Non-pigmented ciliary epithelial cell (primary cell): Measurements from ENCODE around the gene CRAT.

Experiments
- DNase-seq: peaks from one replicate; pipeline ENCODE4 v3.0.0-alpha.2; 2010; ENCODE audit warnings: low read depth

The CRAT gene

DNA sequence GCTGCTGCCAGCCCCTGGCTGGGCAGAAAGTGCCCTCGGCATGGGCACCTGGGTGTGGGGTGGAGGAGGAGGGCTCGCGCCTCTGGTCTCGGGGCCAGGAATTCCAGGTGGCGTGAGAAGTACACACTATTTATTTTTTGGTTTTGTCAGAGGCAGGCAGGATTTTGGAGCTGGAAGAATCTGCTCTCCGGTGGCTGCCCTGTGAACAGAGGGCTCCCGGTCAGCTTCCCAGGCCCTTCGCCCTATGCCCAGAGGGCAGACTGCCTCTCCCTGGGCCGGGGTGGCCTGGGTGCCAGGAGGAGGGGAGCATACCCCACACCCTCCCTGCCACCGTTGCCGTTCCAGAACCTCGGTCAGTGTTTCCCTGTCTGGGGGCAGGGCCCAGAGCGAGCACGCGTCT is 21.3 kb downstream of the CRAT start:
- no peak for DNase-seq

DNA sequence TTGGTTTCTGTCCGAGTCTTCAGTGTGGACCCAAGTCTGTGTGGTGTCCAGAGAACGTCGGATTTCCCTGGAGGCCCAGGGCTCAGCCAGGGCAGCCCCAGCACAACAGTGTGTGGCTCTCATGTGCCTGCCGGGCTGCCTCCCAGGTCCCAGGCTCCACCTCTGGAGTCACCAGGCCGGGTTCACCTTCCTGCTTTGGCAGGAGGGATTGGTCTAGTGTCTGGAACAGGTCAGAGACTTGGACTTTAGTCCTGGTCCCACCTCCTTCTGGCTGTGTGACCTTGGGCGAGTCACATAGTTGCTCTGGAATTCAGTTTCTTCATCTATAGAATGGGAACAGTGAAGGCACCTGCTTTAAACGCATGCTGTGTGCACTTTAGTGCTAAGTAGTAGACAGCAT is 26.5 kb downstream of the CRAT start:
- DNase-seq, result no peak

DNA sequence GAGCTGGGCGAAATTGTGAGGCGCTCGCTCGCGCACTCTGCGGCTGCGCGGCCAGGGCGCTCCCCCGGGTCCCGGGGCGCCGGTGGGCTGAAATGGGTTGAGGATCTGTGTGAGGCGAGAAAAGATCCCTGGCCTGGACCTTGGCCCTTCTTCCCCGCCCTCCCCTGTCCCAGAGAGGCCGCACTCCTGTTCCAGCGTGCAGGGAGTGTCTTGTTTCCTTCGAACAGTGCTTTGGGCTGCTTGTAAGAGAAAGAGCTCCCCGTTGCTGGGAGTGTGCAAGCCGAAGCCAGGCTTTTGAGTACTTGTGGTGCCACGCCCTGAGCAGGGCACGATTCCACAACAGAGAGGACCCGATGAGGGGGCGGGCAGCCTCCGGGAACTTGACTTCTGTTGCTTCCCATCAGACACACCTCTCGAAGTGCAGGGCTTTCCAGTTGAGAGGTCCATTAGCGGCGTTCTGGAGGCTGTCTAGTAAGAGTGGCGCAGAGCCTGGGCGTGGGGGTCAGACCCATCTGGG is 29.1 kb downstream of the CRAT start:
- no peak for DNase-seq

DNA sequence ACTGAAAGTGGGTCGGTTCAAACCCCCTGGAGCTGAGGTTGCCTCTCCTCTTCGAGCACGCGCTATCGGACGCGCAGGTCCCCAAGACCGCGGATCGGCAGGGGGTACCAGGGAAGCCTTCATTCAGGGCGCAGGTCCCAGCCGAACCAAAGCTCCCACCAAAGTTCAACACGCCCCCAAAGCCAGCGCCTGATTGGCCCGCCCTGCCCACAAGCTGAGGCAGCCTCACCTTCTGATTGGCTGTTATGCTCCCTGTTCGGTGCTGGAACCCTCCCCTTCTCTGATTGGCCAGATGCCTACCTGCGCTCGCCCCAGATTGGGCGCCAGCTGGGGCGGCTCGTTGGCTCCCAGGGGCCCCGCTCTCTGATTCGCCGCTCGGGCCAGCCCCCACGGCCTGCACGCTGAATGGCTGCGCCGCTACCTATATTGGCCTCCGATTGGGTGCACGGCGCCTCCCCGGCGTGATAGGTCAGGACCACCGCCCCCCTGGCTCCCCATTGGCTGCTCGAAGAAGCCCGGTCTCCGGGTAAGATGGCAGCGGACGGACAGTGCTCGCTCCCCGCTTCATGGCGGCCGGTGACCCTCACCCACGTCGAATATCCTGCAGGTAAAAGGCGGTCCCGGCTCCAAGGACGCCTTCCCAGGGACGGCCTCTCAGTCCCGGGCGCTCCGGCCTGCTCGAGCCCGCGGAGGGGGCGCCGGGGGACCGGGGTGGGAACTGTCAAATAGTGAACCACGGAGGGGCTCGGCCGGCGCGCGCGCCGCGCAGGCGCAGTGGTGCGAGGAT is 29.8 kb downstream of the CRAT start, which contains the start of gene DOLPP1:
Gene DOLPP1 (plus strand): TSS at position 511 of the 787 bp plus-strand sequence. CDS start 21 bp downstream, at position 532.
- DNase-seq, result peak; percentile 97

DNA sequence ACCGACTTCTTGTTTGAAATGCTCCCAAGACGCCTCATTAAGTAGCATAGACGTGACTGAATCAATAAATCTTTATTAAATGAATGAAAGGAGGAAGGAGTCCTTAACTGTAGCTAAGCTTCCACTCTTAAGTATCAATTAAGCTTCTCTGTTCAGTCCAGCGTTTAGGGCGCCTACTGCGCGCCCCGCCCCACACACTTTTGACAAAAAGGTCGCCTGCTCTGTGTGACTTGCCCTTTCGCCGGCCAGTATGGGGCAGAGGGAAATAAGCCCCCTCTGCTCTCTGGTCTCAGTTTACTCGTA is 30.3 kb downstream of the CRAT start:
- no peak for DNase-seq

DNA sequence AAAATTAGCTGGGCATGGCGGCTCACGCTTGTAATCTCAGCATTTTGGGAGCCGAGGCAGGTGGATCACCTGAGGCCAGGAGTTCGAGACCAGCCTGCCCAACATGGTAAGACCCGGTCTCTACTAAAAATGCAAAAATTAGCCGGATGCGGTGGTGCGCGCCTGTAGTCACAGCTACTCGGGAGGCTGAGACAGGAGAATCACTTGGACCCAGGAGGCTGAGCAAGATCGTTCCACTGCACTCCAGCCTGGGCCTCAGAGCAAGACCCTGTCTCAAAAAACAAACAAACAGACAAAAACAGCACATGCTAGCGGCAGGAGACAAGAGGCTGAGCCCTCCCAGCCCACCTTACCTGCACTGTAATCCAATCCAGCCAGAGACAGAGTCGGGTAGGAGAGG is 30.8 kb downstream of the CRAT start:
- no peak for DNase-seq

DNA sequence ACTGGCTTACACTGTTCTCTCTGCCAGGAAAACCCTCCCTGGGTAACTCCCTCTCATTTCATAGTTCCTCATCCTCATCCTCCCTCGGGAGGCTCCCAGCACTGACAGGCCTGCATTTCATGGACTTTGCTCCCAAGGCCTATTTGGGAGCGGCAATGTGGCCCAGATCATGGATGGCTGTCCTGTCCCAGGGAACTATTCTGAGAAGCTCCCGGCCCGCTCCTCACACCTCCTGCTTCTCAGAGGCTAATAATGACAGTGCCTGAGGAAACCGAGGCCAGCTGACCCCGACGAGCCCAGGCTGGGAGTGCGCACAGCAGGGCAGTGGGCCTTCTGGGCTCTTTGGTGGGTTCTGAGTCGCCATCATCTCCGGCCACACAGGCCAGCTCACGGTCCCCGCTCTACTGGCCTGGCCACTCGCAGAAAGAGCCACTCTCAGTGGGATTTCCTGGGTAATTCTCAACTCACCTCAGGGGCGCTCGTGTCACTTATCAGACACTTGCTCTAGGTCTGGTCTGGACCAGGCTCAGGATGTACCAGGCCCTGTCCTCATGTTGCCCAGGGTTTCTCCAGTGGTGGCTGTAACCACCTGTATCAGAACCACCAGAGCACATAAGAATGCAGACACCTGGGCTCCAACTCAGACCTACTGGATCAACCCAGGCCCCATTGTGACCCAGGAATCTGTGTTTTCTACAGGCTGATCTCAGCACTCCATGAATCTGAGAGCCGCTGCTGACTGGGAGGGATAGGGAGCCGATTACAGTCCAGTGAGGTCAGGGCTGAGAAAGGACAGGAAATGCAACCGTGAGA is 31.7 kb downstream of the CRAT start:
- no peak for DNase-seq

DNA sequence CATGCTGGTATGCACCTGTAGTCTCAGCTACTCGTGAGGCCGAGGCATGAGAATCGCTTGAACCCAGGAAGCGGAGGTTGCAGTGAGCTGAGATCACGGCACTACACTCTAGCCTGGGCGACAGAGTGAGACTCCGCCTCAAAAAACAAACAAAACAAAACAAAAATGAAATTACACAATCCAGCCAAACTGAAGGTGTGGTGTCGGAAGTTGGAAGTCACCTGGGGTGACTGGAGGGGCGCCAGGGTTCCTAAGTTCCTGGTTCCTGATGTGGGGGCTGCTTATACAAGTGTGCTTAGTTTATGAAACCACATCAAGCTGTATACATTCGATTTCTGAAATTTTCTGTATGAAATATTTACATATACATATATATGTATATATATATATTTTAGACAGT is 33.4 kb downstream of the CRAT start:
- DNase-seq, result no peak

DNA sequence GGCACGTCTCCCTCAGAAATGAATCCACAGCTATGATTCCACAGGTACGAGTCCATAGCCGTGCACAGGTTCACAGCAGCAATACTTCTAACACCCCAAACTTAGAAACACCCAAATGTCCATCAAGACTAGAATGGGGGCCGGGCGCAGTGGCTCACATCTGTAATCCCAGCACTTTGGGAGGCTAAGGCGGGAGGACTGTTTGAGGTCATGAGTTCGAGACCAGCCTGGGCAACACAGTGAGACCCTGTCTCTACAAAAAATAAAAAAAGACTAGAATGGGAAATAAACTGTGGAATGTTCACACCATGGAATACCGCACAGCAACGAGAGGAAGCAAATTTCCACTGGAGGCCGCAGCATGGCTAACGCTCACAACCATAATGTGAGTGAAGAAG is 34.0 kb downstream of the CRAT start:
- DNase-seq, result no peak

DNA sequence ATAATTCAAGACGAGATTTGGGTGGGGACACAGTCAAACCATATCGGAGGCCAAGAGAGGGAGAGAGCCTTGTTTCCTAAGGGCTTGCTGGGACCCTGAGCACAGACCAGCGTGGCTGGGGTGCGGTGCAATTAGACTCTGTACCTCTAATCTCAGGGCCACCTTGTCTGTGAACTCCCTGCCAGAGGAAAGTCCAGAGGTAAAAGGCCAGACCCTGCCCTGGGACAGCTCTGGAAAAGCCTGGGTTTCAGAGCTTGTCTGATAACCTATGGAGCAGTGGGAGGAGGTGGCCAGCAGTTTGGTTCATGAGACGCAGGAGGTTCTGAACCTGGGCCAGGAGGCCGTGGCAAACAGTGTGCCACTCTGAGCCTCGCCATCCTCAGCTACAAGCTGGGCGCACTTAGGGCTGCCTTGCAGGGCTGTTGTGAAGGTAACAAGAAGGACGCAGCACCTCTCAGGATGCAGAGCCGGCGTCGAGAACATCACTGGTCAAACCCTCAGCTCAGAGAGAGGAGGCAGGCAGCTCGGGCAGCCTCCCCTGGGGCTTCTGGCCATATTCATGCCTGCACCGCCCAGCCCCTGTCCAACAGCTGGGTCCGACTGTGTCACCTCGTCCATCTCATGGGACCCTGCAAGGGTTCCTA is 34.5 kb downstream of the CRAT start:
- no peak for DNase-seq

DNA sequence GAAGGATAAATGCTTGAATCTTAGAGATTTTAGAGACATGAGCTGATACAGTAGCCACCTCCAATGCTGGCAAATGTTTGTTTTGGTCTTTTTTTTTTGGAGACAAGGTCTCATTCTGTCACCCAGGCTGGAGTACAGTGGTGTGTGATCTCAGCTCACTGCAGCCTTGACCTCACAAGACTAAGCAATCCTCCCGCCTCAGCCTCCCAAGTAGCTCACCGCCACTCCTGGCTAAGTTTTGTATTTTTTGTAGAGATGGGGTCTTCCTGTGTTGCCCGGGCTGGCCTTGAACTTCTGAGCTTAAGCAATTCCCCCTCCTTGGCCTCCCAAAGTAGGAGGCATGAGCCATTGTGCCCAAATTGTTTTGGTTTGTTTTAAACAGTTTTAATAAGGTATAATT is 36.5 kb downstream of the CRAT start:
- no peak for DNase-seq

DNA sequence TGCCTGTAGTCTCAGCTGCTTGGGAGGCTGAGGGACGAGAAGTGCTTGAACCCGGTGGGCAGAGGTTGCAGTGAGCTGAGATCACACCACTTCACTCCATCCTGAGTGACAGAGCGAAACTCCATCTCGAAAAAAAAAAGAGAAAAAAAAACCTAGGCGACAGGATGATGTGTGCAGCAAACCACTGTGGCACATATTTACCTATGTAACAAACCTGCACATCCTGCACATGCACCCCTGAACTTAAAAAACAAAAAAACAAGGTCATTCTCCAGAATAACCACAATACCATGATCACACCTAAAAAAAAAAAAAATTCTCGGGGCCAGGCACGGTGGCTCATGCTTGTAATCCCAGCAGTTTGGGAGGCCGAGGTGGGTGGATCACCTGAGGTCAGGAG is 37.2 kb downstream of the CRAT start:
- no peak for DNase-seq

DNA sequence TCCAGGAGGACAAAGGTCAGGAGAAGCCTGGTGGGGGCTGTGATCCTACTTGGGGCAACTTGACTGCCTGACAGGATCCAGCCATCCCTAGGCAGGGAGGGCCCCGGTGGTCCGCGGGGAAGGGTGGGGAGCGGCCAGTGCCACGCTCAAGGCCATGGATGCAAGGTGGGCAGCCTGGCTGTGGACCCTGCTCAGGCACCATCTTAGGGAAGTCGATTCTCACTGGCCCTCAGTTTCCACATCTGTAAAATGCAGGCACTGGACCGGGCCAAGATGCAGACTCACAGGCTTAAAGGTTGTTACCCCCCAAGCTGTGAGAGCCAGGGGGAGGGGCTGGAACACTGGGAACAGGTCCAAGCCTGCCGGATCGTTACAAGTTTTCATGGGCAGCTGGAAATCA is 38.4 kb downstream of the CRAT start:
- DNase-seq, result no peak

DNA sequence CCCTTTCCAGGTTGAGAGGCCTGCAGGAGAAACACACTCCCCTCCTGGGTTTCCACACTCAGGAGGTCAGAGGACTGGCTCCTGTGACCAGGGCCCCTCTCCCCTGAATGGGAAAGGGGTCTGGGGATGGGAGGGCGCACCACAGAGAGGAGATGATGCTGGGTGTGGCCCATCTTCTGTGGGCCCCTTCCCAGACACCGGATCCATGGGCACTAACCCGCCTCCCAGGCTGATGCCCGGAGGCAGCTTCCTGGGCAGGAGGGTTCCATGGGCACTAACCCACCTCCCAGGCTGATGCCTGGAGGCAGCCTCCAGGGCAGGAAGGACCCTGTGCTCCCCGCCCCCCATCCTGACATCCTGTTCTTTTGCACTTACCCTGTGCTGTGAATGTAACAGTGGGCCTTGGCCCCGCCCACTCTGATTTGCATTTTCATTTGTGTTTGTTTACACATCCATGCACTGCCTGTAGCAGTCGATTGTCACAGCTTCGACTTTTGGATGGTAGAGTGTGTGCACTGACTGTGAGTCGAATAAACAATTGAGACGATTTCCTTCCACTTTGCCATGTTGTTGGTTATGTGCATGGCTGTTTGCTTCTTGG is 39.0 kb downstream of the CRAT start:
- no peak for DNase-seq

DNA sequence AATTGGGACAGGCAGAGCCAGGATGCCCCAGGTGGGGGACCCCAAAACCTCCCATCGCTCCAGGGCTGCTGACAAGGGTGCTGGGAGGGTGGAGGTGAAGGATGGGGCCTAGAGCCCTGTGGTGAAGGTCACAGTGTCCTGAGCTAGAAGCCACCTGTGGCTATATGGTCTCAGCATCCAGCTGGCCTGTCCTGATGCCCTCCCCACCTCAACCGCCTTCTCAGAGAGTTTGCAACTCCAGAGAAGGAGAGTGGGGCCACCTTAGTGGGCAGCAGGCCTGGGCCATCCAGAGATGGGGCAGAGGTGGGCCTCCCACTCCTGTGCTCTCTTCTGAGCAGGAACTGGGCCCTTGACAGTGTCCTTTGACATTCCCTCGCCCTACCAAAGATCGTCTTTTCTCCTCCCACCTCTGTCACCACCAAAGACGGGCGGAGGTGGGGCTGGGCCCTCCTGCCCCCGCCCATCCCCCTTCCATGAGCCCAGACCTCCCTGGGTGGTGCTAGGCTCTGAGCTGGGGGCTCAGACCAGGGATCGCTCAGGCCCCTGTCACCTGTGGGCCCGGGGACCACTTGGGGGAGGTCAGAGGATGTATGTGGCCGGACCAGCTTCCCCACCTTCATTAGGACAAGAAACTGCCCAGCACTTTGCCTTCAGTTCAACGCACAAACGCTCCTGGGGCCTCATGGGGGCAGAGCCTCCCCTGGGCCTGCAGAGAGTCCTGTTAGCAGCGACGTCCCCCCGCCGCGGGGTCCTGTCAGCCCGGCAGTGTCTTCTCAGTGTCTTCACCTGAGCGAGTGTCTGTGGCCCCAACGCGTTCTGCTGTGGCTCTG is 39.7 kb downstream of the CRAT start:
- DNase-seq, result no peak

DNA sequence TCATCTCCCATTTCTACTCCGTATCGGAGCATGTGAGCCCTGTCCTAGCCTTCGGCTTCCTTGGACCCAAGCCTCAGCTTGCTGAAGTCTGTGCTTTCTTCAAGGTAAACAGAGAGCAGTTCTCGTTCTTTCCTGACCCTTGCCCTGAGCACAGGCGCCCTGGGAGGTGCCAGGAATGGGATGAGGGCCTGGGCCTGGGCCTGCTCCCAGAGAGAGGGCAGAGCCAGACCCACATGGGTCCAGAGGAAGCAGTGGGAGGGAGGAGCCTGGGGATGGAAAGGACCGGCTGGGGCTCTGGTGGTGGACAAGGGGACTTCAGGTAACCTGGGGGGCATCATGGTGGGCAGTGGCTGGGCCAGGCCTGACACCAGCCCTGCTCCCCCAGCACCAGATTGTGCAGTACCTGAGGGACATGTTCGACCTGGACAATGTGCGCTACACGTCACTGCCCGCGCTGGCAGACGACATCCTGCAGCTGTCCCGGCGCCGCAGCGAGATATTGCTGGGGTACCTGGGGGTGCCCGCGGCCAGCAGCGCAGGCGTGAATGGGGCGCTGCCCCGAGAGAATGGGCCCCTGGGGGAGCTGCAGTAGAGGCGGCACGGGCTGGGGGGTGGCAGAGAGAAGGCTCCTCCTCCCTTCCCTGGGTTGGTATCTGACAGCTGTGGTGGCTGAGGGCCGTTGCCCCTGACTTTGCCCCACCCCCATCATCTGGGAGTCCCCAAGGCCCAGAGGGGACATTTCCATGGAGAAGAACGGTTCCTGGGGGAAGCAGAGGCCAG is 40.5 kb downstream of the CRAT start:
- no peak for DNase-seq

DNA sequence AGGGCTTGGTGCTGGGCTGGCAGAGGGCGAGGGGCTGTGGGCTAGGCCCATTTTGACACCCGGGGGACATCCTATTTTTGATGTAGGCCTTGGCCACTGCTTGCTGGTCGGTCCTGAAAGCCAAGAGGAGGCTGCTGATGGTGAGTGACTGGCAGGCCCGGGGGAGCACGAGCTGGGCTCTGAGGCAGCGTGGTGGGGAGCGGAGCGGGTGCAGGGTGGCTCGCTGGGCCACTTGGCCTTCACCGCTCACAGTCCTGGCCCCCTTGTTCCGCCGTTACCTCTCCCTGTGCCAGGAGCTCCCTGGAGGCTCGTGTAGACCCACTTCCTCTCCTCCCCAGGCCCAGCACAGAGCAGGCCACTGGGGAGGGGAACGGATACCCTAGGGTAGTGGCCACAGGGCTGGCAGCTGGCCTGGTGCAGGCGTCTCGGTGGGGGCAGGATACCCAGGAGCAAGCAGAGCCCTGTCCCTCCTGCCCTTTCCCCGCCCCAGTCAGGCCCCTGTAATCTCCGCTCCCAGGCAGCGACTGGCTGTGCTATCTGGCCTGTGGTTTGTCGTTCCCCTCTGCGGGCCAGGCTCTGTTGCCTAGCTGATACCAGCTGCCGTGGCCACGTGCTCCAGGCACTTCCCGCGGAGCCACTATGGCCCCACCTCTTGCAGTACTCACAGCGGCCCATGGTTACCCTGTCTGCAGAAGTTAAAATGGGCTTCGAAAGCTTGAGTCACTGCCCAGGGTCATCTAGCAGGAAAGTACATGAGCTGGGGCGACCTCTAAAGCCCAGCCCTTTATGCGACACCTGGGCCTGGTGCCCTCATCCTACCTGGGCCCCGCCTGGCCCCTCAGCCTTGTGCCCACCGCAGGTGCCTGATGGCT is 41.4 kb downstream of the CRAT start:
- DNase-seq, result no peak

DNA sequence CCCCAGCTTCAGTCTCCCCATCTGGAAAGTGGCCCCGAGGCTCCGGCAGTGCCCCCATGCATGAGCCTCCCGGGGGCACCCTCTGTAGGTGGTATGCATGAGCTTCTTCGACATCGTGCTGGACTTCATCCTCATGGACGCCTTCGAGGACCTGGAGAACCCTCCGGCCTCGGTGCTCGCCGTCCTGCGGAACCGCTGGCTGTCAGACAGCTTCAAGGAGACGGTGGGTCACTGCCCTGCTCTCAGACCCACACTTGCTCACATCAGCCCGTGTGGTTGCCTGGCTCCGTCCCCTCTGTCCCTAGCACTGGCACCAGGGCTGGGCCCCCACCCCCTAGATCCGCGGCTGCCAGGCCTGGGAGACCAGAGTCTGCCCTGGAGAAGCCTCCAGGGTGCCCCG is 42.5 kb downstream of the CRAT start:
- DNase-seq, result no peak

DNA sequence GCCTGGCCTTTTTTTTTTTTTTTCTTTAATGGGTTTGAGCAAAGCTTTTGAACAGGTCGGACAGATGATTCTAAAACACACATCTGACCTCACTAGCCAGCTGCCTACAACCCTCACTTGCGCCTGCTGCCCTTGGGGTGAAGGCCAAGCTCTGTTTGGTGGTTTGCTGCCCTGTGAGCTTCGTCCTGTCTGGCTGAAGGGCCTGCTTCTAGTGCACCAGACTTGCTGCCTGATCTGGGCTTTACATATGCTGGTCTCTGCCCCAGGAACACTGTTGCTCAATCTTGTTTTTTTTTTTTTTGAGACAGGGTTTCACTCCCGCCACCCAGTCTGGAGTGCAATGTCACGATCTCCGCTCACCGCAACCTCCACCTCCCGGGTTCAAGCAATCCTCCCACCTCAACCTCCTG is 46.1 kb downstream of the CRAT start:
- no peak for DNase-seq

DNA sequence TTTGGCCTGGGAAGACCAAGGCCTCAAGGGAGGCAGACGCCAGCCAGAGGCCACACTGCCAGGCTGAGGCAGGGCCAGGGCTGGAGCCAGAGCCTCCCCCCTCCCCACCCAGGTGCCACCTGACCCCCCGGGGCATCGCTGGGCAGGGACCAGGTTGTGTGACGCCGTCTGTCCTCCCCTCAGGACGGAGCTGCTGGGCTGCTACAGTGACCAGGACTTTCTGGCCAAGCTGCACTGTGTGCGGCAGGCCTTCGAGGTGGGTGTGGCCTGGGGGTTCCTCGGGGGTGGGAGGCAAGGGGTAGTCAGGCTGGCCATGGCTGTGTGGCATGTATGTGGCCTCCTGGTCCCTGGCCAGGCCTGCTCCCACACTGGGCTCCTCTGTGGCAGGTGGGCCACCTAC is 47.5 kb downstream of the CRAT start:
- no peak for DNase-seq
